Smooth muscle cell (in vitro differentiated cells): Measurements from ENCODE around the gene FRMPD1. TPM values are rescaled to one million over a fixed set of nuclear protein-coding genes. Genes with fewer than 3 reads are reported as not detected.

ENCODE experiments used
- DNase-seq: peaks from one replicate; lab custom pipeline; 2025; ENCODE audit not compliant: unreplicated experiment; lab: John Stamatoyannopoulos, UW
- H2AFZ ChIP-seq: fragments of 200-600 bp; sonication (generic); 2 replicates; pipeline ENCODE4 v1.6.0; 2016; ENCODE audit warnings: antibody characterized with exemption, low read depth, mild to moderate bottlenecking
- H3F3A ChIP-seq: fragments of 200-600 bp; sonication (generic); 2 replicates; pipeline ENCODE4 v1.6.0; 2017; ENCODE audit warnings: antibody characterized with exemption, low read depth
- H3K27ac ChIP-seq: fragments of 200-600 bp; sonication (generic); 2 replicates; pipeline ENCODE4 v1.5.1; 2016; ENCODE audit warnings: low read depth, mild to moderate bottlenecking
- H3K27me3 ChIP-seq: fragments of 200-600 bp; sonication (generic); 2 replicates; pipeline ENCODE4 v1.6.1; 2016; ENCODE audit warnings: low read depth, mild to moderate bottlenecking
- H3K36me3 ChIP-seq: fragments of 200-600 bp; sonication (generic); 2 replicates; pipeline ENCODE4 v1.5.1; 2016; ENCODE audit warnings: low read depth
- H3K4me1 ChIP-seq: fragments of 200-600 bp; sonication (generic); 2 replicates; pipeline ENCODE4 v1.5.1; 2016; ENCODE audit warnings: low read depth
- H3K4me2 ChIP-seq: fragments of 200-600 bp; sonication (generic); 2 replicates; pipeline ENCODE4 v1.6.0; 2016; ENCODE audit warnings: mild to moderate bottlenecking
- H3K4me3 ChIP-seq: fragments of 200-600 bp; sonication (generic); 2 replicates; pipeline ENCODE4 v1.5.1; 2016; ENCODE audit warnings: mild to moderate bottlenecking
- H3K79me2 ChIP-seq: fragments of 200-600 bp; sonication (generic); 2 replicates; pipeline ENCODE4 v1.6.0; 2016; ENCODE audit warnings: low read depth, mild to moderate bottlenecking
- H3K9ac ChIP-seq: fragments of 200-600 bp; sonication (generic); 2 replicates; pipeline ENCODE4 v1.6.0; 2016; ENCODE audit warnings: low read depth
- H3K9me3 ChIP-seq: fragments of 200-600 bp; sonication (generic); replicated peaks from 2 replicates; pipeline ENCODE4 v1.5.1; 2016; ENCODE audit warnings: low read depth
- H4K20me1 ChIP-seq: fragments of 200-600 bp; sonication (generic); 2 replicates; pipeline ENCODE4 v1.6.0; 2016; ENCODE audit warnings: low read depth
- WGBS: methylation state at CpG from one replicate; pipeline ENCODE4 v1.1.7; 2016; ENCODE audit warnings: low lambda C conversion rate; 5-methylcytosine and 5-hydroxymethylcytosine counted together
- polyA plus RNA-seq: library from polyadenylated mRNA; unstranded; fragments of >200 nt; fragmentation: Nextera tagmentation; extraction: Ambion mirVana; gene quantifications from 2 replicates; pipeline ENCODE4 v1.2.1, GENCODE V29; 2016
- total RNA-seq: library from RNA; depleted of rRNA; stranded (reverse); fragments of >200 nt; gene quantifications from 2 replicates; pipeline ENCODE4 v1.2.3, GENCODE V29; 2014
- TF ChIP-seq, protein P1 (sequence below): fragments of 200-600 bp; sonication (generic); IDR thresholded peaks from 2 replicates; pipeline ENCODE4 v1.5.1; 2017; ENCODE audit warnings: borderline replicate concordance, mild to moderate bottlenecking, antibody characterized with exemption; ENCODE audit not compliant: insufficient read depth, poor library complexity, severe bottlenecking

The FRMPD1 gene
- total and polyA plus RNA-seq, 2 experiments from 2014 or later: 0.22 TPM; not detected in 1

GRCh38 chr9:37660691-37661090 is 9.9 kb downstream of the FRMPD1 start:
- no peak overlapping the region for H3K9ac ChIP-seq
- 94% methylated on average over 3 of the region's 3 CpGs for WGBS
- H2AFZ ChIP-seq: no peak overlapping the region
- DNase-seq: no peak
- no peaks in the 10 kb centered on the region for H3K4me1 ChIP-seq
- peaks cover 64% of the 10 kb centered on the region for H3K27me3 ChIP-seq
- H3K4me2 ChIP-seq: no peak overlapping the region
- no peaks in the 10 kb centered on the region for H4K20me1 ChIP-seq
- no peaks in the 10 kb centered on the region for H3K9me3 ChIP-seq
- H3K36me3 ChIP-seq: no peaks in the 10 kb centered on the region
- no peaks in the 10 kb centered on the region for H3F3A ChIP-seq
- no peak overlapping the region for H3K27ac ChIP-seq
- TF ChIP-seq, protein P1, sequence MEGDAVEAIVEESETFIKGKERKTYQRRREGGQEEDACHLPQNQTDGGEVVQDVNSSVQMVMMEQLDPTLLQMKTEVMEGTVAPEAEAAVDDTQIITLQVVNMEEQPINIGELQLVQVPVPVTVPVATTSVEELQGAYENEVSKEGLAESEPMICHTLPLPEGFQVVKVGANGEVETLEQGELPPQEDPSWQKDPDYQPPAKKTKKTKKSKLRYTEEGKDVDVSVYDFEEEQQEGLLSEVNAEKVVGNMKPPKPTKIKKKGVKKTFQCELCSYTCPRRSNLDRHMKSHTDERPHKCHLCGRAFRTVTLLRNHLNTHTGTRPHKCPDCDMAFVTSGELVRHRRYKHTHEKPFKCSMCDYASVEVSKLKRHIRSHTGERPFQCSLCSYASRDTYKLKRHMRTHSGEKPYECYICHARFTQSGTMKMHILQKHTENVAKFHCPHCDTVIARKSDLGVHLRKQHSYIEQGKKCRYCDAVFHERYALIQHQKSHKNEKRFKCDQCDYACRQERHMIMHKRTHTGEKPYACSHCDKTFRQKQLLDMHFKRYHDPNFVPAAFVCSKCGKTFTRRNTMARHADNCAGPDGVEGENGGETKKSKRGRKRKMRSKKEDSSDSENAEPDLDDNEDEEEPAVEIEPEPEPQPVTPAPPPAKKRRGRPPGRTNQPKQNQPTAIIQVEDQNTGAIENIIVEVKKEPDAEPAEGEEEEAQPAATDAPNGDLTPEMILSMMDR: no peak
- H3K79me2 ChIP-seq: no peaks in the 10 kb centered on the region
- no peak overlapping the region for H3K4me3 ChIP-seq

DNA sequence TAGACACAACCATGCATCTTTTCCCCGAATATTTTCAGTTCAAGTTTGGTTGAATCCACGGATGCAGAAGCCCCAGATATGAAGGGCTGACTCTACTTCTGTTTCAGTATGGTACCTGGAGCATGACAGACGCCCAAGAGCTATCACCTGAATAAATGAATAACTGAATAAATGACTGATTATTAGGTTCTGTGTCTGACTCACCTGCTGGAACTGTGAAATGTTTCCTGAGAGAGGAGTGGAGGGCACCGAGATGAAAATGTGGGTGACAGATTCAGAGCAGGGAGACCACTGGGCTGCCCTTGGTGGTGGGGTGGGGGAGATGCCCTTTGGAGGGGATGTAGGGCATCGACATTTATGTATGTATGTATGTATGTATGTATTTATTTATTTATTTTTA is 13.2 kb downstream of the FRMPD1 start:
- Histone ChIP-seq H3K79me2 (no peaks in the 10 kb centered on the region), H3K9ac (no peak overlapping the region), H3K27ac (no peak overlapping the region), H3K36me3 (no peaks in the 10 kb centered on the region), H3F3A (no peaks in the 10 kb centered on the region), H3K4me3 (no peak overlapping the region), H4K20me1 (no peaks in the 10 kb centered on the region), H3K9me3 (no peaks in the 10 kb centered on the region), H3K4me1 (peaks cover 4% of the 10 kb centered on the region), H3K27me3 (peaks cover 49% of the 10 kb centered on the region), H3K4me2 (no peak overlapping the region), H2AFZ (no peak overlapping the region)
- DNase-seq: no peak
- 76% methylated on average over 5 of the region's 5 CpGs for WGBS
- TF ChIP-seq, protein P1: no peak

GRCh38 chr9:37667706-37668105 is 17.0 kb downstream of the FRMPD1 start:
- no peaks in the 10 kb centered on the region for H3K79me2 ChIP-seq
- TF ChIP-seq, protein P1: no peak
- peaks cover 64% of the 10 kb centered on the region for H3K27me3 ChIP-seq
- H3K36me3 ChIP-seq: no peaks in the 10 kb centered on the region
- no peaks in the 10 kb centered on the region for H3K9me3 ChIP-seq
- no peaks in the 10 kb centered on the region for H4K20me1 ChIP-seq
- no peak overlapping the region for H3K4me3 ChIP-seq
- WGBS: 75% methylated on average over 2 of the region's 2 CpGs
- no peak overlapping the region for H3K9ac ChIP-seq
- H3K4me1 ChIP-seq: peaks cover 4% of the 10 kb centered on the region
- no peaks in the 10 kb centered on the region for H3F3A ChIP-seq
- no peak overlapping the region for H3K4me2 ChIP-seq
- no peak overlapping the region for H2AFZ ChIP-seq
- no peak for DNase-seq
- H3K27ac ChIP-seq: no peak overlapping the region

DNA sequence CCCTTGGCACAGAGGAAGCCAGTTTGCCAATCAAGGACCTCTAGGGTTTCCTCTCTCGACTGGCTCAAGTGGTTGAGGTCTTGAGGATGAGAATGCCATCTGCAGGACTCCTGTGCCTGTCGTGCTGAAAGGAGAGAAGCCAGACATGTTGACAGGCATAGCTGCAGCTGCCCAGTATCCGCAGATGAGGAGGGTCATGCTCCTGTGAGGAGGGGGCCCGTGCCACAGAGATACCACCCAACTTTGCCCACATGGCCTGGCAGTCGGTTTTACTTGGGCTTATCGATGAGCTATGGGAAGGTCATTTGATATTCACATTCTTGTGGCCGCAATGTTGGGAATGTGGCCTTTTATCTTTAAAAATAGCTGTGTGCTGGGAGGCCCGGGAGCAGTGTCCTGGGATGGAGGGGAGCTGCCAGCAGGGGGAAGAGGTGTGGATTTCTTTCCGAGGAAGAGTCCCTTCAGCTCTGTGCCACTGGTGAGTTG is 17.4 kb downstream of the FRMPD1 start:
- no peaks in the 10 kb centered on the region for H3K9me3 ChIP-seq
- no peak overlapping the region for H3K4me3 ChIP-seq
- H3K4me2 ChIP-seq: no peak overlapping the region
- 22% methylated on average over 9 of the region's 9 CpGs for WGBS
- no peaks in the 10 kb centered on the region for H3K79me2 ChIP-seq
- no peak for DNase-seq
- H3F3A ChIP-seq: no peaks in the 10 kb centered on the region
- TF ChIP-seq, protein P1: peak; percentile 18
- peaks cover 4% of the 10 kb centered on the region for H3K4me1 ChIP-seq
- no peaks in the 10 kb centered on the region for H3K36me3 ChIP-seq
- no peak overlapping the region for H3K27ac ChIP-seq
- no peak overlapping the region for H2AFZ ChIP-seq
- peaks cover 59% of the 10 kb centered on the region for H3K27me3 ChIP-seq
- H3K9ac ChIP-seq: no peak overlapping the region
- H4K20me1 ChIP-seq: no peaks in the 10 kb centered on the region
